GM12878 (cell line): ENCODE data around the gene SETD1B. TPM values are rescaled to one million over a fixed set of nuclear protein-coding genes. Genes with fewer than 3 reads are reported as not detected.
"Not testable (repeated sequence)": the region's sequence is repeated elsewhere in the genome, so short reads cannot be mapped to it uniquely, and the experiment has no call there.

Source experiments
- ATAC-seq: fragments of 200-7000 bp; cut with Tn5 transposase; 3 replicates; pipeline ENCODE4 v1.9.1; 2020; ENCODE audit warnings: mild to moderate bottlenecking, moderate library complexity
- BruUV-seq: library from RNA; stranded (reverse); fragments of 400-500 nt; replicated peaks from 2 replicates; lab custom pipeline; 2021; lab: Mats Ljungman, UMichigan
- CTCF ChIA-PET: fragments of 300-600 bp; sonication (Branson Sonifier 250); formaldehyde crosslinking; extraction: SDS; loops from one replicate; lab custom pipeline; 2021; ENCODE audit warnings: inconsistent platforms; lab: Yijun Ruan, JAX
- POLR2A ChIA-PET: fragments of 350-600 bp; formaldehyde crosslinking; extraction: SDS; loops from one replicate; lab custom pipeline; 2021; ENCODE audit warnings: inconsistent platforms; lab: Charles Lee
- RAD21 ChIA-PET: fragments of 300-600 bp; sonication (Branson Sonifier 250); formaldehyde crosslinking; loops from one replicate; lab custom pipeline; 2023; ENCODE audit warnings: antibody characterized with exemption; ENCODE audit not compliant: unreplicated experiment; lab: Charles Lee
- SMC1A ChIA-PET: fragments of 300-600 bp; sonication (Branson Sonifier 250); formaldehyde crosslinking; loops from one replicate; lab custom pipeline; 2023; ENCODE audit not compliant: unreplicated experiment, uncharacterized antibody; lab: Charles Lee
- DNase-seq: peaks from one replicate; pipeline ENCODE4 v3.0.0-alpha.2; 2011; ENCODE audit warnings: low read depth, low spot score
- FAIRE-seq: peaks from 3 replicates; lab custom pipeline; 2011; peaks lifted over from hg19 to GRCh38; lab: Jason Lieb, UNC
- H2AFZ ChIP-seq: 2 replicates; pipeline ENCODE4 v1.6.0; 2011; ENCODE audit warnings: low read depth, low read length, control low read depth; ENCODE audit not compliant: control insufficient read depth
- H3K27ac ChIP-seq: 2 replicates; pipeline ENCODE4 v1.5.1; 2011; ENCODE audit warnings: control low read depth; ENCODE audit not compliant: control insufficient read depth, insufficient read depth
- H3K27me3 ChIP-seq, 2 experiments: replicated peaks in 1 of 2; 2 replicates each; pipeline versions ENCODE4 v1.6.0 to v1.6.1; 2011; ENCODE audit warnings: low read length in 1 of 2; ENCODE audit not compliant: control insufficient read depth in 2 of 2, insufficient read depth in 2 of 2
- H3K36me3 ChIP-seq, 2 experiments: 2 replicates each; pipeline ENCODE4 v1.5.1; 2011; ENCODE audit warnings: low read length in 1 of 2; ENCODE audit not compliant: control insufficient read depth in 2 of 2, insufficient read depth in 2 of 2
- H3K4me1 ChIP-seq: 2 replicates; pipeline ENCODE4 v1.6.1; 2011; ENCODE audit warnings: mild to moderate bottlenecking, low read length, moderate library complexity, mixed read lengths; ENCODE audit not compliant: control insufficient read depth, insufficient read depth
- H3K4me2 ChIP-seq: 2 replicates; pipeline ENCODE4 v1.6.0; 2011; ENCODE audit warnings: control low read depth; ENCODE audit not compliant: control insufficient read depth, insufficient read depth
- H3K4me3 ChIP-seq: fragments of 200-600 bp; sonication (generic); 2 replicates; pipeline ENCODE4 v1.5.1; 2016
- H3K79me2 ChIP-seq: 2 replicates; pipeline ENCODE4 v1.6.0; 2011; ENCODE audit warnings: low read length; ENCODE audit not compliant: control insufficient read depth, insufficient read depth
- H3K9ac ChIP-seq: 2 replicates; pipeline ENCODE4 v1.8.0; 2011; ENCODE audit warnings: low read length, control low read depth, mixed read lengths; ENCODE audit not compliant: control insufficient read depth, insufficient read depth
- H3K9me3 ChIP-seq: replicated peaks from 3 replicates; pipeline ENCODE4 v1.5.1; 2011; ENCODE audit warnings: mild to moderate bottlenecking, low read length; ENCODE audit not compliant: control insufficient read depth, insufficient read depth
- H4K20me1 ChIP-seq: 2 replicates; pipeline ENCODE4 v1.6.0; 2011; ENCODE audit not compliant: control insufficient read depth, insufficient read depth
- BCL3 ChIP-seq: IDR thresholded peaks from 2 replicates; pipeline ENCODE4 v1.6.1; 2011; ENCODE audit warnings: borderline replicate concordance, low read depth, mild to moderate bottlenecking, moderate library complexity, low read length; ENCODE audit not compliant: insufficient read depth, poor library complexity, severe bottlenecking
- GATAD2B ChIP-seq: fragments of 450-650 bp; conservative IDR thresholded peaks from 2 replicates; pipeline ENCODE4 v1.6.1; 2017; ENCODE audit warnings: low read depth, mild to moderate bottlenecking, moderate library complexity
- SMAD1 ChIP-seq: fragments of 450-650 bp; IDR thresholded peaks from 2 replicates; pipeline ENCODE4 v1.6.1; 2018; ENCODE audit warnings: mild to moderate bottlenecking, low read depth; ENCODE audit not compliant: partially characterized antibody
- SP1 ChIP-seq: IDR thresholded peaks from one replicate; pipeline ENCODE4 v1.6.1; 2011; ENCODE audit warnings: low read depth, low read length
- TCF12 ChIP-seq: IDR thresholded peaks from 2 replicates; pipeline ENCODE4 v1.6.1; 2011; ENCODE audit warnings: low read depth, mild to moderate bottlenecking, low read length
- WRNIP1 ChIP-seq: IDR thresholded peaks from 2 replicates; pipeline ENCODE4 v1.6.1; 2011; ENCODE audit warnings: low read depth, low read length, improper control_type of control experiment, borderline replicate concordance
- ZNF207 ChIP-seq: fragments of 450-650 bp; IDR thresholded peaks from 2 replicates; pipeline ENCODE4 v1.6.1; 2014; ENCODE audit warnings: antibody characterized with exemption, mild to moderate bottlenecking, borderline replicate concordance
- ZNF384 ChIP-seq: IDR thresholded peaks from 2 replicates; pipeline ENCODE4 v1.6.1; 2012; ENCODE audit warnings: low read depth, mild to moderate bottlenecking, low read length, improper control_type of control experiment, borderline replicate concordance
- WGBS: methylation state at CpG from one replicate; pipeline ENCODE4 v1.1.6; 2016; ENCODE audit warnings: low lambda C conversion rate; ENCODE audit not compliant: insufficient replicate concordance, insufficient coverage; ENCODE audit errors: missing lambda C conversion rate; 5-methylcytosine and 5-hydroxymethylcytosine counted together
- in situ Hi-C: fragments of 300-500 bp; cut with MboI; formaldehyde crosslinking; loops from 9 replicates; pipeline ENCODE4 v1.14.3; 2018; ENCODE audit warnings: mixed read lengths
- intact Hi-C: fragments of 100-400 bp; cut with micrococcal nuclease; formaldehyde crosslinking; loops from one replicate; pipeline ENCODE4 v1.14.2; 2022; ENCODE audit not compliant: unreplicated experiment
- polyA plus RNA-seq, 11 experiments: library from polyadenylated mRNA; depleted of rRNA in 4 of 11; unstranded in 6 of 11; stranded (reverse) in 5 of 11; fragments of >200 nt; fragmentation: Nextera tagmentation in 4 of 11; fragmentation: Illumina TruSeq in 1 of 11; extraction: Ambion mirVana in 4 of 11; extraction: Trizol in 1 of 11; gene quantifications; 1 replicate in 1 of 11; 2 replicates in 10 of 11; pipeline versions ENCODE4 v1.2.1 to v1.2.3, GENCODE V29; 2011 to 2016; ENCODE audit warnings: inconsistent platforms in 2 of 11, missing spikeins in 2 of 11, low read depth in 1 of 11
- total RNA-seq, 4 experiments: library from RNA; depleted of rRNA in 3 of 4; stranded (reverse); fragments of >200 nt in 3 of 4; fragmentation: Illumina TruSeq in 1 of 4; extraction: Trizol in 1 of 4; gene quantifications; 2 replicates each; pipeline versions ENCODE4 v1.2.1 to v1.2.3, GENCODE V29; 2013 to 2021
- TF ChIP-seq, protein P1 (sequence below): fragments of 450-650 bp; IDR thresholded peaks from 2 replicates; pipeline ENCODE4 v1.6.1; 2014; ENCODE audit warnings: mild to moderate bottlenecking

Gene SETD1B
- total and polyA plus RNA-seq, 10 of the 15 experiments (the other 5 are each of a cell fraction or from before 2014, with no cell fraction given), result 0.50 to 17.3 (median 1.6) TPM

DNA sequence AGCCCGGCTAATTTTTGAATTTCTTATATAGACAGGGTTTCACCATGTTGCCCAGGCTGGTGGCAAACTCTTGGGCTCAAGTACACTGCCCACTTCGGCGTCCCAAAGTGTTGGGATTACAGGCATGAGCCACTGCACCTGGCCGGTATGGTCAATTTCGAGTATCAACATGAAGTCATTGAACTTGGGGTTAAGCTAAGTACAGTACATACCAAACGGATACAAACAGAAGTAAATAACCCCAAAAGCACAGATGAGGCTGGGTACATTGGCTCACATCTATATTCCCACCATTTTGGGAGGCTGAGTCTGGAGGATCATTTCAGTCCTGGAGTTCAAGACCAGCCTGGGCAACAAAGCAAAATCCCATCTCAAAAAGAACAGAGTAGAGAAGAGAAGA is 71.8 kb downstream of the SETD1B start:
- H3K9me3 ChIP-seq, result no peaks in the 10 kb centered on the region
- H3K27me3 ChIP-seq, result no peaks in the 10 kb centered on the region
- DNase-seq (no peak), ATAC-seq (no peak), FAIRE-seq (no peak)
- intact Hi-C loops, result no loop called here
- in situ Hi-C loops, result no loop called here
- BruUV-seq, result no TSS peak
- SMC1A ChIA-PET, result interaction anchor here (1.1 kb wide), 1 partner anchor 13 kb away, joined by 3 read pairs; the partner anchor contains the start of gene PSMD9
- H2AFZ ChIP-seq, result no peak overlapping the region
- H4K20me1 ChIP-seq, result no peaks in the 10 kb centered on the region
- no peak for TF ChIP-seq ZNF207
- TF ChIP-seq BCL3, result no peak
- TF ChIP-seq, protein P1, sequence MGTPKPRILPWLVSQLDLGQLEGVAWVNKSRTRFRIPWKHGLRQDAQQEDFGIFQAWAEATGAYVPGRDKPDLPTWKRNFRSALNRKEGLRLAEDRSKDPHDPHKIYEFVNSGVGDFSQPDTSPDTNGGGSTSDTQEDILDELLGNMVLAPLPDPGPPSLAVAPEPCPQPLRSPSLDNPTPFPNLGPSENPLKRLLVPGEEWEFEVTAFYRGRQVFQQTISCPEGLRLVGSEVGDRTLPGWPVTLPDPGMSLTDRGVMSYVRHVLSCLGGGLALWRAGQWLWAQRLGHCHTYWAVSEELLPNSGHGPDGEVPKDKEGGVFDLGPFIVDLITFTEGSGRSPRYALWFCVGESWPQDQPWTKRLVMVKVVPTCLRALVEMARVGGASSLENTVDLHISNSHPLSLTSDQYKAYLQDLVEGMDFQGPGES, result no peak
- TF ChIP-seq WRNIP1, result no peak
- TF ChIP-seq TCF12, result no peak
- no peak for TF ChIP-seq SMAD1
- no peak for TF ChIP-seq ZNF384
- no peak for TF ChIP-seq GATAD2B
- no peak for TF ChIP-seq SP1
- no peaks in the 10 kb centered on the region for H3K79me2 ChIP-seq
- no peaks in the 10 kb centered on the region for H3K36me3 ChIP-seq
- POLR2A ChIA-PET, result no interaction called here
- no peak overlapping the region for H3K9ac ChIP-seq
- no peak overlapping the region for H3K4me2 ChIP-seq
- H3K4me1 ChIP-seq, result no peaks in the 10 kb centered on the region
- CTCF ChIA-PET, result interaction anchor here (1.1 to 1.6 kb wide), 3 partner anchors 13 to 81 kb away, joined by 3 to 5 read pairs (median 4); partner anchors contain the start of gene PSMD9
- no peak overlapping the region for H3K4me3 ChIP-seq
- RAD21 ChIA-PET, result no interaction called here
- WGBS, result 54% methylated on average over 6 of the region's 6 CpGs
- H3K27ac ChIP-seq, result no peak overlapping the region

GRCh38 chr12:121876080-121876447 is 72.3 kb downstream of the SETD1B start:
- intact Hi-C loops, H3K27ac ChIP-seq, H3K36me3 ChIP-seq, RAD21 ChIA-PET, H4K20me1 ChIP-seq, POLR2A ChIA-PET, BruUV-seq, DNase-seq, H3K9me3 ChIP-seq, in situ Hi-C loops, H3K4me3 ChIP-seq, H3K27me3 ChIP-seq, H3K9ac ChIP-seq, FAIRE-seq, H2AFZ ChIP-seq, H3K4me2 ChIP-seq, ATAC-seq, H3K79me2 ChIP-seq, H3K4me1 ChIP-seq: not testable (repeated sequence)
- 55% methylated on average over 8 of the region's 8 CpGs for WGBS
- ChIA-PET CTCF (interaction anchor here (1.1 to 1.6 kb wide), 3 partner anchors 12 to 82 kb away, joined by 3 to 5 read pairs (median 4); partner anchors contain the start of gene PSMD9), SMC1A (interaction anchor here (1.1 kb wide), 1 partner anchor 12 kb away, joined by 3 read pairs; the partner anchor contains the start of gene PSMD9)
